ENCODE data around the gene UBASH3A.

Gene UBASH3A

GRCh38 chr21:42374864-42375499 is 28.7 kb upstream of the UBASH3A start:
- TF ChIP-seq CTCF (IDR thresholded peaks at IDR 0.05; ENCODE audit: extremely low read depth, missing control alignments), result no peak

GRCh38 chr21:42375506-42375905 is 28.2 kb upstream of the UBASH3A start:
- TF ChIP-seq CTCF (IDR thresholded peaks at IDR 0.05; ENCODE audit: extremely low read depth, missing control alignments), result no peak
- DNase-seq (ENCODE audit: low spot score), result no peak

More at GRCh38 chr21:42374864-42375499, 28.7 kb upstream of the UBASH3A start:
- no peak for DNase-seq (ENCODE audit: low spot score)

- TF ChIP-seq CTCF (IDR thresholded peaks at IDR 0.05; ENCODE audit: extremely low read depth, missing control alignments), result no peak
- no peak for DNase-seq (ENCODE audit: low spot score)
Measured at GRCh38 chr21:42375966-42376337, 27.8 kb upstream of the UBASH3A start.

GRCh38 chr21:42376338-42376982 is 27.2 kb upstream of the UBASH3A start:
- DNase-seq (ENCODE audit: low spot score), result no peak
- no peak for TF ChIP-seq CTCF (IDR thresholded peaks at IDR 0.05; ENCODE audit: extremely low read depth, missing control alignments)

- TF ChIP-seq CTCF (IDR thresholded peaks at IDR 0.05; ENCODE audit: extremely low read depth, missing control alignments), result no peak
- no peak for DNase-seq (ENCODE audit: low spot score)
Measured at GRCh38 chr21:42377211-42377950, 26.3 kb upstream of the UBASH3A start.

- DNase-seq (ENCODE audit: low spot score), result no peak
- no peak for TF ChIP-seq CTCF (IDR thresholded peaks at IDR 0.05; ENCODE audit: extremely low read depth, missing control alignments)
Measured at GRCh38 chr21:42377951-42378340, 25.8 kb upstream of the UBASH3A start.

GRCh38 chr21:42378418-42378817 is 25.3 kb upstream of the UBASH3A start:
- no peak for TF ChIP-seq CTCF (IDR thresholded peaks at IDR 0.05; ENCODE audit: extremely low read depth, missing control alignments)
- no peak for DNase-seq (ENCODE audit: low spot score)
